Breast epithelium (tissue), 4 donors: Measurements from ENCODE around the gene RAD21L1. TPM values are rescaled to one million over a fixed set of nuclear protein-coding genes. Genes with fewer than 3 reads are reported as not detected.

Experiments
- DNase-seq, 2 donors: peaks; one replicate each; pipeline ENCODE4 v3.0.0-alpha.2; 2019; ENCODE audit warnings: low spot score in 2 of 2
- H3K27ac ChIP-seq, 2 donors: fragments of 200-600 bp; sonication (generic) in 1 of 2; one replicate each; pipeline ENCODE4 v1.5.1; 2016 to 2019; ENCODE audit warnings: mild to moderate bottlenecking in 1 of 2
- H3K27me3 ChIP-seq, 2 donors: fragments of 200-600 bp; sonication (generic) in 1 of 2; one replicate each; pipeline versions ENCODE4 v1.5.1 to v1.6.0; 2017 to 2019; ENCODE audit warnings: control low read depth in 1 of 2, mild to moderate bottlenecking in 1 of 2
- H3K36me3 ChIP-seq: fragments of 200-600 bp; one replicate; pipeline ENCODE4 v1.5.1; 2019
- H3K4me1 ChIP-seq, 2 donors: fragments of 200-600 bp; sonication (generic); one replicate each; pipeline ENCODE4 v1.5.1; 2016 to 2019; ENCODE audit warnings: control low read depth in 1 of 2
- H3K4me3 ChIP-seq, 3 donors: fragments of 200-600 bp; sonication (generic); 1 replicate in 2 of 3; 2 replicates in 1 of 3; pipeline ENCODE4 v1.5.1; 2016 to 2019; ENCODE audit warnings: mild to moderate bottlenecking in 3 of 3, moderate library complexity in 2 of 3
- H3K9me3 ChIP-seq, 2 donors: fragments of 200-600 bp; sonication (generic) in 1 of 2; one replicate each; pipeline ENCODE4 v1.5.1; 2016 to 2019; ENCODE audit warnings: control low read depth in 1 of 2
- CTCF ChIP-seq, 3 donors: fragments of 450-650 bp; IDR thresholded peaks; one replicate each; pipeline ENCODE4 v1.5.1; 2016 to 2017; ENCODE audit warnings: antibody characterized with exemption in 3 of 3, mild to moderate bottlenecking in 3 of 3, moderate library complexity in 3 of 3
- POLR2A ChIP-seq: fragments of 450-650 bp; IDR thresholded peaks from one replicate; pipeline ENCODE4 v1.6.1; 2016; ENCODE audit warnings: antibody characterized with exemption, mild to moderate bottlenecking, moderate library complexity
- POLR2AphosphoS5 ChIP-seq, 3 donors: sonication (generic); formaldehyde crosslinking; IDR thresholded peaks; one replicate each; pipeline ENCODE4 v1.6.1; 2017; ENCODE audit warnings: antibody characterized with exemption in 3 of 3
- intact Hi-C: fragments of 100-400 bp; cut with DNase I; formaldehyde crosslinking; loops from one replicate; pipeline ENCODE4 v1.15.1; 2023; ENCODE audit warnings: low total_unique reads
- total RNA-seq, 3 donors: library from RNA; depleted of rRNA; stranded (reverse); fragments of >200 nt; gene quantifications; one replicate each; pipeline ENCODE4 v1.1.0, GENCODE V29; 2016

RAD21L1 gene
- total RNA-seq, 3 donors from 2014 or later = not detected

DNA sequence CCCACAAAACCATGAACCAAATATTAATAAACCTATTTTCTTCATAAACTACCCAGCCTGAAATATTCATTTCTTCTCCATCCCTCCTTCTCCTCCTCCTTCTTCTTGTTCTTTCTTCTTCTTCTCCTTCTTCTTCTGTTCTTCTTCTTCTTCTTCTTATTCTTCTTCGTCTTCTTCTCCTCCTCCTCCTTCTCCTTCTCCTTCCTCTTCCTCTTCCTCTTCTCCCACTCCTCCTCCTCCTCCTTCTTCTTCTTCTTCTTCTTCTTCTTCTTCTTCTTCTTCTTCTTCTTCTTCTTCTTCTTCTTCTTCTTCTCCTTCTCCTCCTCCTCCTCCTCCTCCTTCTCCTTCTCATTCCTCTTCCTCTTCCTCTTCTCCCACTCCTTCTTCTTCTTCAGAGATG is 36.0 kb upstream of the RAD21L1 start:
- DNase-seq = no peak
- no peak overlapping the region for H3K27ac ChIP-seq
- H3K9me3 ChIP-seq = no peaks in the 10 kb centered on the region
- H3K4me3 ChIP-seq = no peak overlapping the region
- intact Hi-C loops = no loop called here
- no peaks in the 10 kb centered on the region for H3K4me1 ChIP-seq
- no peak for TF ChIP-seq POLR2AphosphoS5 (IDR thresholded peaks at IDR 0.05)
- no peak for TF ChIP-seq POLR2A
- no peak for TF ChIP-seq CTCF (IDR thresholded peaks at IDR 0.05)
- H3K27me3 ChIP-seq = peaks cover 2 to 20% of the 10 kb centered on the region in 2 donors
- no peaks in the 10 kb centered on the region for H3K36me3 ChIP-seq

DNA sequence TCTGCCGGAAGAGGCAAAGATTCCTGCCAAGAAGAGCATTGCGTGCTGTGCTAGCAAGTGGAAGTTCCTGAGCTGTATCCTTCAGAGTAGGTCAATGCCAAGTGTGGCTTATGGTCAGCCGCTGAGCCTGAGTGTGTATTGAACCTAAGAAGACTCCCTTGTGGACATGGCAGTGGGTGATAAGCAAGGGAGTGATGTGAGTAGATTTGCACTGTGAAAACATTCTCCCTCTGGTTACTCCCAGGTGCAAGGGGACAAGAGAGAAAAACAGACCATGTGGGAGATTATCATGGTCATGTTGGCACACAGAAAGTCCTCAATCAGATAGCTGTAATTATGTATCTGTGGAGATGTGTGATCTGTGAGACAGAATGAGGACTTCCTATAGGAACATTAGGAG is 35.0 kb upstream of the RAD21L1 start:
- Histone ChIP-seq H3K27me3 (peaks cover 0 to 10% of the 10 kb centered on the region in 2 donors), H3K9me3 (no peaks in the 10 kb centered on the region), H3K27ac (no peak overlapping the region), H3K36me3 (no peaks in the 10 kb centered on the region), H3K4me1 (no peaks in the 10 kb centered on the region), H3K4me3 (no peak overlapping the region)
- intact Hi-C loops = no loop called here
- DNase-seq = no peak
- TF ChIP-seq POLR2AphosphoS5 (IDR thresholded peaks at IDR 0.05) = no peak
- TF ChIP-seq POLR2A = no peak
- no peak for TF ChIP-seq CTCF (IDR thresholded peaks at IDR 0.05)

DNA sequence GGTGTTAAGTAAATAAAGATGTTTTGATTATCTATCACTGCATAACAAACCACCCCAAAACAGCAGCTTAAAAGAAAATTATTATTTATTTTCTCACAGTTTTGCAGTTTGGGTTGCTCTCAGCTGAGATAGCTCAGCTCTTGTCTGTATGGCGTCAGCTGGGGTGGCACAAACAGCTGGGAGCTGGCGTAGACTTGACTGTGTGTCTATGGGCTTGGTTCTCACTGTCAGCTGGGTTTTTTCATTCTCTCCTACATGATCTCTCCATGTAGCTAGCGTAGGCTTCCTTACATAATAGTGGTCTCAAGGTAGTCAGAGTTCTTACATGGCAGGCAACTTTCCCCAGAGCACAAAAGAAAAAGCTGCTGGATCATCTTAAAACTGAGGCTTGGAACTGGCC is 34.5 kb upstream of the RAD21L1 start:
- intact Hi-C loops = no loop called here

GRCh38 chr20:1195226-1195625 is 30.6 kb upstream of the RAD21L1 start:
- H3K27me3 ChIP-seq = no peaks in the 10 kb centered on the region
- H3K9me3 ChIP-seq = no peaks in the 10 kb centered on the region
- H3K4me1 ChIP-seq = no peaks in the 10 kb centered on the region
- H3K36me3 ChIP-seq = no peaks in the 10 kb centered on the region
- no peak overlapping the region for H3K4me3 ChIP-seq
- no peak for DNase-seq
- no peak overlapping the region for H3K27ac ChIP-seq
- no peak for TF ChIP-seq POLR2A
- no peak for TF ChIP-seq POLR2AphosphoS5 (IDR thresholded peaks at IDR 0.05)
- TF ChIP-seq CTCF (IDR thresholded peaks at IDR 0.05) = no peak
- intact Hi-C loops = no loop called here

More for the DNA sequence above, 34.5 kb upstream of the RAD21L1 start:
- H3K36me3 ChIP-seq = no peaks in the 10 kb centered on the region
- peaks cover 0 to 5% of the 10 kb centered on the region in 2 donors for H3K27me3 ChIP-seq
- no peak overlapping the region for H3K27ac ChIP-seq
- H3K9me3 ChIP-seq = no peaks in the 10 kb centered on the region
- no peak overlapping the region for H3K4me3 ChIP-seq
- no peak for DNase-seq
- H3K4me1 ChIP-seq = no peaks in the 10 kb centered on the region
- no peak for TF ChIP-seq CTCF (IDR thresholded peaks at IDR 0.05)
- TF ChIP-seq POLR2AphosphoS5 (IDR thresholded peaks at IDR 0.05) = no peak
- TF ChIP-seq POLR2A = no peak

- no peaks in the 10 kb centered on the region for H3K27me3 ChIP-seq
- no peaks in the 10 kb centered on the region for H3K36me3 ChIP-seq
- H3K27ac ChIP-seq = no peak overlapping the region
- no peaks in the 10 kb centered on the region for H3K4me1 ChIP-seq
- no peak for DNase-seq
- H3K9me3 ChIP-seq = no peaks in the 10 kb centered on the region
- no peak for TF ChIP-seq CTCF (IDR thresholded peaks at IDR 0.05)
- TF ChIP-seq POLR2A = no peak
- no peak for TF ChIP-seq POLR2AphosphoS5 (IDR thresholded peaks at IDR 0.05)
- H3K4me3 ChIP-seq = no peak overlapping the region
- intact Hi-C loops = no loop called here
Observed at GRCh38 chr20:1196634-1197033, 29.2 kb upstream of the RAD21L1 start.
